Stimulated activated naive CD4-positive, alpha-beta T cell treated with Interleukin-2 at 50 U/mL for 16 hours (primary cell): ENCODE results near the gene CNDP1.
A peak's percentile ranks its signal among the peaks of the same experiment; 100 is the strongest.
"Not testable (repeated sequence)": the region's sequence is repeated elsewhere in the genome, so short reads cannot be mapped to it uniquely, and the experiment has no call there.

Experiments used
- DNase-seq: peaks from one replicate; lab custom pipeline; 2025; lab: John Stamatoyannopoulos, UW

The CNDP1 gene

DNA sequence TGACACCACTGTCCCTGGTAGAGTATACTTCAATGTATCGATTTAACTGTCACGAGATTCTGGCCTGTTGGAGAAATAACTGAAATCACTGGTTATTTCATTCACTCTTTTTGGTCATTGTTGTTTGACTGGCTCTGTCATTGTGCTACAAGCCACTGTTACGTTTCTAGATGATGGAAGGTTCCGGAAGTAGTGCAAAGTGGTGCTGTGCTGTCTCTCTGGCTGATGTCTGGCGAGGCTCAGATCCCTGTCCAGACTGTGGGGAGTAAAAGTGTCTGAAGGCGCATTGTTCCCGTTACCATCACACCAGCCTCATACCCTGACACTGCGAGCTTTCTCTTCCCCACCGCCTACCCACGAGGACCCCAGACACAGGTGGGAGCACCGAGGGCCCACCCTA lies 11.7 kb downstream of the CNDP1 start:
- no peak for DNase-seq

DNA sequence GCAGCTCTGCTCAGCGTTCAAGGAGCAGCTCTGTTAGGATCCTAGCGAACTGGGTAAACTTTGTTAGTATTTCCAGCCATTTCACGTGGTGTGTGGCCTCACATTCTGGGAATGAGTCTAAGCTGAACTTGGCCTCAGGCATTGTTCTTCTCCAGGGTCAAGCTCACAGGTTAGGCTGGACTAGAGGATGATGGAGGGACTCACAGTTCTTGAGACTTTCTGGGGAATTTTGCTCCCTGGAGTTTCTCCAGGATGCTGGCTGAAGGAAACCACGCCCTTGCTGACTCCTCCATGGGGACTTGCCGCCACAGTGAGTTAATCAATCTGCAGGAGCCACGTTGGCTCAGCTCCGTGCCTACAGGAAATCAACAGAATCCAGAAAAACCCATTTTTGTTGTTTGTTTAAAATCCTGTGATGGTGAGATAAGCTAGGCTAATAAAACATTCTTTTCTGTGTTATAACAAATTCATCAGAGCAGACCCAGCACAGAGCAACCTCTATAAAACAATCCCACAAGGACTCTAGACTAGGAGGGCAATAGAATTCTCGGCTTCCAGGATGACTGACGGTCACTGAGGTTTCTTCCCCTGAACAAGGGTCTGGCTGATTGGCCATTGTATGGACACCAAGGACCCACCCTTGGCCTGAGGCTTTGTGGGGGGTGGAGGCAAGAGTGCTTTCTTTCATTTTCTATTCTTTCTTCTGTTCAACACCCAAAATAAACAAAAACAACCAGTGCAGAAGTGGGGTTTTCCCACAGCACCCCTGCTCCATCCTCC lies 12.6 kb downstream of the CNDP1 start:
- no peak for DNase-seq

DNA sequence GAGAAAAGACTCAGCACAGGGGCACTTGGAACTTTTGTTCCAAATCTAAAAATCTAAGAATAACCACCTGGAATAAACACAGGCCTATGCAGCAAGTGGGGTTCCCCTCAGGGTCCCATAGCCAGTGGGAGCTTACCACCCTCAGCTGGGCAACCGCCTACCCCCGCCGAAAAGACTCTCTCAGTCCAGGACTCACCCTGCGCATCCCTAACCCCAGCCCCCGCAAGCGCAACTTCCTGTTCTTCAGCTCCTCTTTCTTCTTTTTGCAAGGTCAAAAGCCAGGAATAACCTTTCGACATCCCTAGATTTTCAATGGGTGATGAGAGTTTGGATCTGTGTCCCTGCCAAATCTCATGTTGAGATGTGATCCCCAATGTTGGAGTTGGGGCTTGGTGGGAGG lies 13.6 kb downstream of the CNDP1 start:
- no peak for DNase-seq

DNA sequence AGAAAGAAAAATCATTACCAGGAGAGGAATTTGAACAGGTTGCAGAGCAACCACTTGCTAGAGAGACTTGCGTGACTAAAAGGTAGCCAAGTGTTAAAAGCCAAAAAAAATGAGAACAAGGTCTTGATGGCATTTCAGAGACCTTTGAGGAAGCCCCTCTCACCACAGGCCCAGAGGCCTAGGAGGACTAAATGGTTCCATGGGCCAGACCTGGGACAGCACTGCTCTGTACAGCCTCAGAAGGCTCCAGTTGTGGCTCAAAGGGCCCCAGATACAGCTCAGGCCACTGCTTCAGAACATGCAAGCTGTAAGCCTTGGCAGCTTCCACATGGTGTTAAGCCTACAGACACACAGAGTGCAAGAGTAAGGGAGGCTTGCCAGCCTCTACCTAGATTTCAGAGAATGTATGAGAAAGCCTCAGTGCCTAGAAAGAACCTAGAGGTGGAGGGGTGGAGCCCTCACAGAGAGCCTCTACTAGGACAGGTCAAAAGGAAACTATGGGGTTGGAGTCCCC lies 15.3 kb downstream of the CNDP1 start:
- DNase-seq, result no peak

DNA sequence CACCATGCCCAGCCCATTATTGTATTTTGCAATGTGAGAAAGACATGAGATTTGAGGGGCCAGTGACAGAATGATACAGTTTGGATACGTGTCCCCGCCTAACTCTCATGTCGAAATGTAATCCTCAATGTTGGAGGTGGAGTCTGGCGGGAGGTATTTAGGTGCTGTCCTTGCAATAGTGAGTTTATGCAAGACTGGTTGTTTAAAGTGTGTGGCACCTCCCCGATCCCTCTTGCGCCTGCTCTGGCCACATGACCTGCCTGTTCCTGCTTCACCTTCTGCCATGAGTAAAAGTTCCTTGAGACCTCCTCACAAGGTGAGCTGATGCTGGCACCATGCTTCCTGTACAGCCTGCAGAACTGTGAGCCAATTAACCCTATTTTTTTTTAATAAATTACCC lies 16.6 kb downstream of the CNDP1 start:
- no peak for DNase-seq

DNA sequence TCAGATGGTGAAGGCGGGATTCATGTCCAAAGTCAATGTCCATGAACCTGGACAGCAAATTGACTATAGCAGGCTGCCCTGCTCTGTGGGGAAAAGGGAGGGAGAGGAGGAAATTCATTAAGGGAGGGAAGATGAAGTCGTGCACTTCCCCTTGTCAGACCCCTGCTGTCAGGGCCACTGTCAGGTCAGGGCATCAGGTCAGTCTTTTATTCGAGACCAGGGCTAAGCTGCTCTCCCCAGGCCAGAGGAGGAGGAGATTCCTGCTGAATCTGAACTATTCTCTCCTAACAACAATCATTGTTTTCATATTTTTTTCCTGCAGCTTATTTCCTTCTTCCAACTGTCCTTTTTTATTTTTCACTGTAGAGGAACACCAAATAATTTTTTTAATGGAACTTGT lies 17.2 kb downstream of the CNDP1 start:
- DNase-seq, result no peak

DNA sequence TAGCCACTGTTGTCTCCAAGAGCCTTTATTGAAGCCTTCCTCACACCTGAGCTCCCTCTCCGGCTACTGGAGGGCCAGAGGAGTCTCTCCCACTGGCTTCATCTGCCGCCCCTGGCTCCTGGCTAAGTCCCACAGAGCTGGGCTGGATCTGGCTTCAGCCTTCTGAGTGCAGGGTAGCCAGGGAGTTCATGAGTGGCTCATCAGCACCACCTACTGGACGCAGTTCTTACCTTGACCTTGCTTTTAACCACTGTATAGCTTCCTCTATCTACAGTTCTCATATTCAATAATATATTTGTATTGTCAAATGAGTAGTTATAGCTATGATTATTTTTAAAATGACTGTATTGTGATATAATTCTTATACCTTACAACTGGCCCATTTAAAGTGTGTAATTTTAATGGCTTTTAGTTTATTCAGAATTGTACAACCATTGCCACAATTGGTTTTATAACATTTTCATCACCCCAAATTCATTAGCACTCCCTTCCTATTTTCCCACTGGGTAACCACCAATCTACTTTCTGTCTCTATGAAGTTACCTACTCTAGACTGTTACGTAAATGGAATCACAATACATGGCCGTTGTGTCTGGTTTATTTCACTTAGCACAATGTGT lies 17.7 kb downstream of the CNDP1 start:
- peak; percentile 71 for DNase-seq

DNA sequence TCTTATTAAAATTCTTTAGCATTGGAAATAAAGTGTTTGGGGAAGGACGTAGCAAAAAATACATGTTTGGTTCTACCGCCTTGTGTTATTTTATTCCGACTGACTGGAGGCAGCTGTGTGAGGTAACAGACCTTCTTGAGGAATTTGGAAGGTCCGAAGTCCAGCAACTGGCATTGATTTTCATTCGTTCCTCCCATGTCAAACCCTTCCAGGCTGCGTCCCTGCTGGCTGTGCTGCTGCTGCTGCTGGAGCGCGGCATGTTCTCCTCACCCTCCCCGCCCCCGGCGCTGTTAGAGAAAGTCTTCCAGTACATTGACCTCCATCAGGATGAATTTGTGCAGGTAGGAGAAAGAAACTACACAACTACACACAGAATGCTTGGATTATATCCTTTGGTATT lies 21.8 kb downstream of the CNDP1 start:
- no peak for DNase-seq

DNA sequence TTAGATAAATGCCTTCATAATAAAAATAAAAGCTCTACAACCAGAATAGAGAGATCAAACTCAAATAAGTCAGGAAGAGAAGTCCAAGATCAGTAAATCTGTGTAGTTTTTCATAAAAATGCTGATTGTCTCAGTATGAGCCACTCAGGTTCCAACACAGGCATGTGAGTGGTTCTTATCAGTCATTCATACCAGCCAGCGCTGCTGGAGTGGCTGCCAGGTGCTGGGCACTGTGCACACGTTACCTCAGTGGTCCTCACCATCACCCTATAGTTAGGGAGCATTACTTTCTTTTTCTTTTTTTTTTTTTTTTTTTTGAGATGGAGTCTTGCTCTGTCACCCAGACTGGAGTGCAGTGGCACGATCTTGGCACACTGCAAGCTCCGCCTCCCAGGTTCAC lies 23.8 kb downstream of the CNDP1 start:
- DNase-seq, result no peak

DNA sequence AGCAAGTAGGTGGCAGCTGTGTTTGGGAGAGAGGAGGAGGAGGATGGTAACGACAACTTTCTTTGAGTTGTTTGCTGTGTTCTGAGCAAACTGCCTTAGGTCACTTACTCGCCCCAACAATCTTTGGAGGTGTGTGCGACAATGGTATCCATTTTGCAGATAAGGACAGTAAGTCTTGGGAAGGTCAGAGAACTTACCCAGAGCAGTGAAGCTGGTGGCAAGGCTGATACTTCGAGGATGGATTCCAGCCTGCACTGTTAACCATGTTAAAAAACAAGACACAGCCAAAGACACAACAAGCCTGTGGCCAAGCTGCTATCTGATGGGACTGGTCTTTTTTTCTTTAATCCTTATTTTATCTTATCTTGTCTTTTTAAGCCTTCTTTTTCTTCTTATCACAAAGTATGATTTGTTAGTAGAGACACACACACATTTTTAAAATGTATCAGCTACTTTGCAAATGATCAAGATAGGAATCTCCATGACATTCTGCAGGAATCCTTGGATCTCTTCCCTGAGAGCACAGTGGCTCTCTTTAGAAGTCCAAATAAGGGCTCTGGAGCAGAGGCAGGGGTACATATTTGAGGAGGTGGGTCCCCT lies 27.9 kb downstream of the CNDP1 start:
- DNase-seq, result no peak

DNA sequence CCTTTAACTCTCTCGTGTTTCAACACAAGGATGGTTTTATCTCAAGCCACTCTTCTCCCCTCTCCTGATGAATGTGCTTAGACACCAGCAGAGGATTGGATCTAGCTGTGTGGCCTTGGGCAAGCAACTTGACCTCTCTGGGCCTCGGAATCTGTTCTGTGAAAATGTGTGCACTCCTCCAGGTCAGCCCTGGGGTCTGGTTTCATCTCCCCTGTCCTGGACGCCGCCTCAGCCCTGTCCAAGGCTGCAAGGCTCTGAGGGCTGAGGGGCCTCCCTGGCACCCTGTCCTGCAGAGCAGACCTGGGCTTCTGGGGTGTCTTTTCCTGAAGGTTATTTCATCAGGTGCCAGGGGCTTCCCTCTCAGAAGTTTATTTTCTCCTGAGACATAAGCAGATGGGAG lies 28.5 kb downstream of the CNDP1 start:
- DNase-seq, result no peak

DNA sequence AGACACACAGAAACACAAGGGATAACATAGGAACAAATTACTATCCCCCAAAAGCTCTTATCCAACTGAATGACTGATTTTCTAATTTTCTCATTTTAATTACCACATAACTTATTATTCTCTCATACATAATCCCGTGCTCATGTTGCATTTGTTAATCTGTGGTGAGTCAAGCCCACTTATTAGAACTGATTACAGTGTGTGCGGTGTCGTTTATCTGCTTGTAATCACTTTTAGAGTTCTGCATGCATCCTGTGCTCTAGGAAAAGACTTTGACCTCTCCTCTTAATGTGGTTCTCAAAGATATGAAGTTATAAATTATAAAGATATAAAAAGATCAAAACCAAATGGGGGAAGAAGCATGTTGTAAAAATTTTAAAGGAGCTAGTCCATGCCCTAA lies 29.7 kb downstream of the CNDP1 start:
- DNase-seq, result no peak

DNA sequence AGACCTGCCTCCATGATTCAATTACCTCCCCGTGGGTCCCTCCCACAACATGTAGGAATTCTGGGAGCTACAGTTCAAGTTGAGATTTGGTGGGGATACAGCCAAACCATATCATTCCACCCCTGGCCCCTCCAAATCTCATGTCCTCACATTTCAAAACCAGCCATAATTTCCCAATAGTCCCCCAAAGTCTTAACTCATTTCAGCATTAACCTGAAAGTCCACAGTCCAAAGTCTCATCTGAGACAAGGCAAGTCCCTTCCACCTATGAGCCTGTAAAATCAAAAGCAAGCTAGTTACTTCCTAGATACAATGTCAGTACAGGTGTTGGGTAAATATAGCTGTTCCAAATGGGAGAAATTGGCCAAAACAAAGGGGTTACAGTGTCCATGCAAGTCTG lies 30.9 kb downstream of the CNDP1 start:
- DNase-seq, result not testable (repeated sequence)

DNA sequence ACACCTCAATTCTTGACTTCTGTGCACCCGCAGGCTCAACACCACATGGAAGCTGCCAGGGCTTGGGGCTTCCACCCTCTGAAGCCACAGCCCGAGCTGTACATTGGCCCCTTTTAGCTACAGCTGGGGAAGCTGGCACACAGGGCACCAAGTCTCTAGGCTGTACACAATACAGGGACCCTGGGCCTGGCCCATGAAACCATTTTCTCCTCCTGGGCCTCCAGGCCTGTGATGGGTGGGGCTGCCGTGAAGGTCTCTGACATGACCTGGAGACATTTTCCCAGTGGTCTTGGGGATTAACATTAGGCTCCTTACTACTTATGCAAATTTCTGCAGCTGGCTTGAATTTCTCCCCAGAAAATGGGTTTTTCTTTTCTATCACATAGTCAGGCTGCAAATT lies 31.7 kb downstream of the CNDP1 start:
- not testable (repeated sequence) for DNase-seq

DNA sequence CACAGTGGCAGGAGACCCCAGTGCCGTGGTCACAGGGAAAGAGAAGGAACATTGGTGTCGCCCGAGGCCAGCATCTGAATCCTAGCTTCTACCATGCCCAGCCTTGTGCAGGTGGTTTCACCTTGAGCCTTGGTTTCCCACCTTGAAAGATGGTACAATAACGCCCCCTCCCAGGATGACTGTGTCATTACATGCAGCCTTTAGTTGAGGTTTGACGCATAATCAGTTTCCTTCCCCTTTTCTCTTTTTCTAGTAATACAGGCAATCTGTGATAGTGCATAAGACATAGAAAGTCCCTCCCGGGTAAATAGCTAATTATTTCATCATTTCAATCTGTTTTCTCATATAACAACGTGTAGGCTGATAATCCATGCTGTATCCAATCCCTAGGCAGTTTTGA lies 33.5 kb downstream of the CNDP1 start:
- no peak for DNase-seq

DNA sequence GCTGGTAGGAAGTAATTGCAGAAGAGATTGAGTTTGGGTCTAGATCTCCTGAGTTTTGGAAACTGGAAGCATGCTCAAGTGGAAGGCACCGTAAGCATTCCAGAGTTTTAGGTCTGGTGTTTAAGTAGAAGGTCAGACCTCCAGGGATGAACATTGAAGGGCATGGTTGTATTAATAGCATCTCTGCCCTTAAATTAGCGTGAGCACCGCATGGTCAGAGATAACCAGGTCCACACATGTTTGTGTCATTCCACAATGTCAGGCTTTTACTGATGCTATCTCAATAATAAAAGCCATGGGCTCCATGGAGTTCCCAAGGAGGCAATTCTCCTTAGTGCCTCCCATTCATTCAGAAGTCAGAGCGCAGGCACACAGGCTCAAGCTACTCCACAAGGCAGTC lies 35.1 kb downstream of the CNDP1 start:
- no peak for DNase-seq

DNA sequence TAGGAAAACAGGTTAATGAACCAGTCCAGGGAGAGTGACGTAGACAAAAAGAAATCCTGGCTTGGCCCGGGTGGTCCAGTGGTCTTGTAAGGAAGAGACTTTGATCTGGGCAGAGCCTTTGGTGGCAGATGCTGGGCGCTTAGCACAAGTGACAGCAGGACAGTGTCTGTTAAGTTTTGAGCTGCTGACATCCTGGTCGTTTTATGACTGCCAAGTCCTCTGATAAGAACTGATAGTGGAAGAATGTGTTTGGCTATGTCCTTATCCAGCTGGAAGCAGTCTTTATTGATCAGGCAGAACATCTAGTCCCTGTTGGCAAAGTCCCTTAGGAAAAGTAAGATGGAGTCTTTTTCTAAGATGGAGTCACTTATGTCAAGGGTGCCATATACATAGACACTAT lies 36.0 kb downstream of the CNDP1 start:
- DNase-seq, result no peak

DNA sequence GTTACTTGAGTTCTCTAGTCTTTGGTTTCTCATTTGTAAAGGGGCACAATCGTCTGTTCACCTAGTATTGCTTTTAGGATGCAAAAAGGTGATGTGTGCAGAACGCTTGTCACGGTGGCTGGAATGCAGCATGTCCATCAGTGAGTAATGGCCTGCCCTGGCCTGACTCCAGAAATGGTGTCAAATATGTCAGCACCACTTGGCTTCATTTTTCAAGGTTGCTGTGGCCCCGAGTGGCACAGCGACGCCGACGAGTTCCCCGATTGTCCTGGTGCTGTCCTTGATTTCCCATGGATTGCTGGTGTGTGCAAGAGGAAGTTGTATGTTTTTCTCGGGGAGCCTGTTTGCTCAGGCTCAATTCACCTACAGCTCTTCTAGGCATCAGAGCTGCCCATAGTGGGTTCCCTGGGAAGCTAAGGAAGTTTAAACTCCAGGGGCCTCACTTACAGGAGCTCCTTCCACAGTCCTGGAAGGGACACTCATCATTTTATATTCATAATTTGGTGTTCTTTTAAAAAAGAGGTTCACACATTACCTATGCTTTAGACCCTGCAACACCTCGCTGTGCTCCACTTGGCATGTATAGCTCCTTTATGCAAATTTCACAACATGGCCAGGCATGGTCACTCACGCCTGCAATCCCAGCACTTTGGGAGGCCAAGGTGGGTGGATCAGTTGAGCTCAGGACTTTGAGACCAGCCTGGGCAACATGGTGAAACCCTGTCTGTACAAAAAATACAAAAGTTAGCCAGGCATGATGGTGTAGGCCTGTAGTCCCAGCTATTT lies 37.8 kb downstream of the CNDP1 start:
- DNase-seq, result no peak

DNA sequence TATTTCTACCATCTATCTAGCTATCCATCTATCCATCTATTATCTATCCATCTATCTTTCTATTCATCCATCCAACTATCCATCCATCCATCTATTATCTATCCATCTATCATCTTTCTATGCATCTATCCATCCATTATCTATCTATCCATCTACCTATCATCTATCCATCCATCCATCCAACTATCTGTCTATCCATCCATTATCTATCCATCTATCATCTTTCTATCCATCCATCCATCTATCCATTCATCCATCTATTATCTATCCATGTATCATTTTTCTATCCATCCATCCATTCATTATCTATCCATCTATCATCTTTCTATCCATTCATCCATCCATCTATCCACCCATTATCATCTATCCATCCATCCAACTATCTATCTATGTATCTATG lies 38.8 kb downstream of the CNDP1 start:
- DNase-seq, result no peak

DNA sequence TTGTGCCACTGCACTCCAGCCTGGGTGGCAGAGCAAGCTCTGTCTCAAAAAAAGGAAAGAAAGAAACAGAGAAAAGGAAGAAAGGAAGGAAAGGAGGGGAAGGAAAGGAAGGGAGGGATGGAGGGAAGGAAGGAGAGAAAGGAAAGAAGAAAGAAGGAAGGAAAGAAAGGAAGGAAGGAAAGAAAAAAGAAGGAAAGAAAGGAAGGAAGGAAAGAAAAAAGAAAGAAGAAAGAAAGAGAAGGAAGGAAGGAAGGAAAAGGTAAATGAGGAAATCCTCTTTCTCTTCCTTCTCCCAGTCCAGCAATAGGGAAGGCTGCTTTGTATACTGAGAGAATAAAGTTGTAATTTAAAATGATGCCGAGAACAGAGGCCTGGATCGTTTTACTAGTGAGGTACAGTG lies 40.6 kb downstream of the CNDP1 start:
- DNase-seq, result no peak

DNA sequence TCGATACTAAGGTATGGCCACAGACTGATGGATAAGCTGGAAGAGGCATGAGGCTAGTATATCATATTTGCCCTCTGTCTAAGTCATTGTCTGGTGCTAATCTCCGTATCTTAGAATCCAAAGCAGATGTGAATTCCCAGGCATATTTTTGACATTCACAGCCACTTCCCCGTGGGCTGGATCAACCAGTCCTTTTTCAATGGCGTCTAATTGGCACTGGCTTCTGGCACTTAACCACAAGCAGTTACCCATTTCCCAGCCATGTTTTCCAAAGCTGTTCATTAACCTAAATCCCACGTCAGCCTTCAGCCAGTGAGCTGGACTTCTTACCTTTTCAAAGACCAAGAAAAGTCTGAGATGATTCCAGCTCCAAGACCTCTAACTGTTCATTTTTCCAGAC lies 42.7 kb downstream of the CNDP1 start:
- DNase-seq, result no peak

DNA sequence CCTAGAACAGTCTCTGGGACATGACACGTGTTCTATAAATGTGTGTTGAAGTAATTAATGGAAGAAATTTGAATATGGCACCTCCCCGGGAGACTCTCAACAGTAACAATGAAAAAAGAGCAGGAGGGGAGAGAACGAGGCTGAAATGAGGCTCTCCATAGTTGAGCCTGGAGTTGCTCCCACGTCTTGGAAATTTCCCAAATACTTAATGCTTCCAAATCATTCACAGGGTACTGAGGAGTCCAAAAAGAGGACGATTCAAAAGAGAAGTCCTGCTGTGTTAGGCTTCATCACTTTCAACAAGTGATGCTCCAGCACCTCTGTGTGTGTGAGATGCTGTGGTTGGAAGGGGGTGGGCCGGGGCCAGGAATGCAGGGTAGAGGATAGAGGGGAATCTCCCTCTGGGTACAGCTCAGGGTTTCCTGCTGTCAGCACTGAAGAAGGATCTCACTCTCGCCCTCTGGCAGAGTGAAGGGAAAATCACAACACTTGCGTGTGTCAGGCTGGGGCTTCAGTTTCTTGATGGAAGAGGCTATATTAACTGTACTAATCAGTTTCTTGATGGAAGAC lies 45.3 kb downstream of the CNDP1 start:
- DNase-seq, result no peak
